Iris pigment epithelial cell (primary cell): Measurements from ENCODE around the gene ZNF281.

Experiments
- DNase-seq: peaks from one replicate; pipeline ENCODE4 v3.0.0-alpha.2; 2011; ENCODE audit warnings: low read depth

Gene ZNF281

GRCh38 chr1:200409761-200410565 lies at the start of gene ZNF281:
TSS of gene ZNF281 (minus strand) at chr1:200410036. CDS start at chr1:200409705, 331 bp downstream.
- peak; percentile 92 for DNase-seq

DNA sequence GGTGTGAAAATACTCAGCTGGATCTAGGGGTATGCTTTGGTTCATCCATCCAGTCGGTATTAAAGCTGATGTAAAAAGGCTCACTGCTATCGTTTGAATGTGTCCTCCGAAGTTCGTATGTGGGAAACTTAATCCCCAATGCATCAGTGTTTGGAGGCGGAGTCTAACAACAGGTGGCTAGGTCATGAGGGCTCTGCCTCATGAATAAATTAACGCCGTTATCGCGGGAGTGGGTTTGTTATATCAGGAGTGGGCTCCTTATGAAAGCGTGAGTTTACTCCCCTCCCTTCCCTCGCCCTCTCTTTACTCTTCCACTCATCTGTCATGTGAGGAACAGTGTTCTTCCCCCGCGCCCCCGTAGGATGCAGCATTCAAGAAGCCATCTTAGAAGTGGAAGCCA lies 48.9 kb upstream of the ZNF281 start:
- no peak for DNase-seq

DNA sequence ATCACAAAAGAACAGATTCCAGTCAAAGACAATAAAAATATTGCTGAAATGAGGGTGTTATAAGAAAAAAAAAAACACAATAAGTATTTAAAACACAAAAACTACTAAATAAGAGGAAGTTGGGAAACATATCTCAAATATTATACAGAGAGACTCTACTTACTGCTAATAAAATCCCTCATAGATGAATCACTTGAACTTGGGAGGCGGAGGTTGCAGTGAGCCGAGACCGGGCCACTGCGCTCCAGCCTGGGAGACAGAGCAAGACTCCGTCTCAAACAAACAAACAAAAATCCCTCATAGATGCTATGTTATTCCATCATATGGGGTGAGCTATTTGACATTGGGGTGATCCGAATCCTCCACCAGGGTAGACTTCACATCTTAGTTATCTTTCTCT lies 48.0 kb upstream of the ZNF281 start:
- DNase-seq, result peak; percentile 59

GRCh38 chr1:200454425-200454824 lies 44.6 kb upstream of the ZNF281 start:
- no peak for DNase-seq

DNA sequence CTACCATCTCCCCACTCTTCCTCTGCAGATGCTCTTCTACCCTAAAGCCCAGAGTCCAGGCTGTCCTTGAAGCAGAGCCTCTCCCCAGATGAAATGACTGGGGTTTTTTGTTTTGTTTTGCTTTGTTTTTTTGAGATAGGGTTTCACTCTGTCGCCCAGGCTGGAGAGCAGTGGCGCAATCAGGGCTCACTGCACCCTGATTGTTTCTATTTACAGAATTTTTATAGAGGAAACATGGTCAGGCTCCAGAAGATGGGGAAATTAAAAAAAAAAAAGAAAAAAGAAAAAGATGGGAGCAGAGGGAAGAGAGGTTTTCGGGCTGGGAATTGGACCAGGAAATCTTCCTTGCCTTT lies 43.7 kb upstream of the ZNF281 start:
- DNase-seq, result peak; percentile 42

DNA sequence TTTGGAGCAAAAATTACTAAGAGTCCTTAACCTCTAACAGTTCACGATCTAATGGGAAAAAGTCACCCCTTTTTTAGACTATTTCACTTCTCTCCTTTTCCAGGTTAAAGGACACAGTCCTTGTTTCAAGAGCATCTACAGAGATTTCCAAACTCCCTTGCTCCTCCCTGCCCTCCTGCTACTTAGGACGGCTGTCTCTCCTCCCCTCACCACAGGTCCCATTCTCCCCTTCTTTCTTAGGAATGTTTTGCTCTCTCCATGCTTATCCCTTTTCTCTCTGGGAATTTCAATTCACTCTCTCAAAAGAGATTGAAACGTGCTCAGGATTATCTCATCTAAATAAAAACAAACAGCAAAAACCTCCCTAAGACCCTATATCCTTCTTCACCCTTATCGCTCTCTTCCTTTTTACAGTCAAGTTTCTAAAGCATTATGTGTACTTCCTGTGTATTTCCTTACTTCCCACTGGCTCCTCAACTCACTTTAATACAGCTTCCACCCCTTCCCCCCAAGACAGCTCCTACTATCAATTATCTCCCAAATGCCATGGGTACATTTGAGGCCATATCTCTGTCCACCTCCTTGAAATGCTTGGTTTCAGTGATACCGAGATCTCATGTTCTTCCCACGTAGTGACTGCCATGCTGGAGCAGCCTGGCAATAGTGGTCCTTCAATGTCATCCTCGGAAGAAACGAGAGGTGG lies 43.2 kb upstream of the ZNF281 start:
- no peak for DNase-seq

DNA sequence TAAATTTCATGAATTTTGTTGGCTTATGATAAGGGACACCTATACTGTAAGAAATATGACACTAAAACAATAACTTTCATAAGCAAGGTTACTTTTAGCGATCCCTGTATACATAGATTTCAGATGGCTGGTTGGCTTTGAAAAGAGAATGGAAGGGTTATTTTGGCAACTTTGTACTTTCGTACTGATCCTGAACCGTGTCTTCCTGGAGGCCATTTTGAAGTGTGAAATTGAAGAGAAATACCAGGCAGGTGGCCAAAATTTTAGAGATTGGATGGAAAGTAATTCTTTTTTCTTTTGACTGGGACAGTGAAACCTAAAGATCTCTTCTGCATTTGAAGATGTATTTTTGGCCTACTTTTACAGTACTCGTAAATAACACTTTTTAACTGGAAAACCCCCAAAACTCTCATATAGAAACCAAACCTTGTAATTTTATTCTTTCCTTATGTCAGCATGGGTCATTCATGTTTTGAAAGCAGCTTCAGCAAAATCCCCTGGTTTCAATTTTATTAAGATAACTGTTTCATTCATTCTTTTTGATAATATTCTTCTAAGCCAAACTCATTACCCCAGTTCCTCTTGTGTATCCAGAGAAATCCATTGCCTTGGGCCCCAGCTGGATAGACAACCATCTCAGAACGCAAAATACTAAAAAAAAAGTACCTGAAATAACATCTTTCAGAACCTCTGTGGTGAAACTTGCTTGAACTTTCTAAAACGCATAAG lies 38.4 kb upstream of the ZNF281 start:
- DNase-seq, result no peak

DNA sequence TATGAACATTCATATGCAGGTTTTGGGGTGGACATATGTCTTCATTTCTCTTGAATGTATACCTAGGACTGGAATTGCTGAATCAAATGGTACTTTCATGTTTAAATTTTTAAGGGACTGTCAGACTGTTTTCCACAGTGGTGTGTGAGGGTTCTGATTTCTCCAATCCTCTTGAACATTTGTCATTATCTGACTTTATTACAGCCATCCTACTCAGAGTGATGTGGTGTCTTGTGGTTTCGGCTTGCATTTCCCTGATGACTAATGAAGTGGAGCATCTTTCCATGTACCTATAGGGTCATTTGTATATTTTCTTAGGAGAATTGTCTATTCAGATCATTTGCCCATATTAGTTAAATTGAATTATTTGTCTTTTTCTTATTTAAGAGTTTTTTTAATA lies 35.4 kb upstream of the ZNF281 start:
- peak; percentile 68 for DNase-seq

- no peak for DNase-seq
Measured at GRCh38 chr1:200444478-200444877, 34.6 kb upstream of the ZNF281 start.

DNA sequence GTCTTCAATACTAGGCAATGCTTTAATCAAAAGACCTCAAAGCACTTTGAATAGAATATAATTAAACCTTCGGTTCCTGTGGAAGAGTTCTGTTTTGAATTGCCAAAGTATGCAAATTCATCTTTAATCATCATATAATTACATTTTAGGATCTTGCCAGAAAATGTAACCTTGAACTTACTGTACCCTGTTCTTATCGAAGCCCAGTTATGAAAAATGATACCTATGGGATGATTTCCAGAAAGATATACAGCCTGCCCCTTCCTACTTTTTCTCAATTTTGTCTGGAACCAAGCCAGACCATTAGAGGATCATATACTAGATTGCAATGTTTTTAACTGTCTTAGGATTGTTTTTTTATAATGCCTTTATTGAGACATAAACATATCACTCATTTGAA lies 34.0 kb upstream of the ZNF281 start:
- DNase-seq, result no peak

GRCh38 chr1:200442537-200443156 lies 32.8 kb upstream of the ZNF281 start:
- no peak for DNase-seq

- no peak for DNase-seq
Measured at GRCh38 chr1:200442023-200442422, 32.2 kb upstream of the ZNF281 start.

- peak; percentile 70 for DNase-seq
Measured at GRCh38 chr1:200438911-200439310, 29.1 kb upstream of the ZNF281 start.

GRCh38 chr1:200438413-200438812 lies 28.6 kb upstream of the ZNF281 start:
- DNase-seq, result peak; percentile 51

DNA sequence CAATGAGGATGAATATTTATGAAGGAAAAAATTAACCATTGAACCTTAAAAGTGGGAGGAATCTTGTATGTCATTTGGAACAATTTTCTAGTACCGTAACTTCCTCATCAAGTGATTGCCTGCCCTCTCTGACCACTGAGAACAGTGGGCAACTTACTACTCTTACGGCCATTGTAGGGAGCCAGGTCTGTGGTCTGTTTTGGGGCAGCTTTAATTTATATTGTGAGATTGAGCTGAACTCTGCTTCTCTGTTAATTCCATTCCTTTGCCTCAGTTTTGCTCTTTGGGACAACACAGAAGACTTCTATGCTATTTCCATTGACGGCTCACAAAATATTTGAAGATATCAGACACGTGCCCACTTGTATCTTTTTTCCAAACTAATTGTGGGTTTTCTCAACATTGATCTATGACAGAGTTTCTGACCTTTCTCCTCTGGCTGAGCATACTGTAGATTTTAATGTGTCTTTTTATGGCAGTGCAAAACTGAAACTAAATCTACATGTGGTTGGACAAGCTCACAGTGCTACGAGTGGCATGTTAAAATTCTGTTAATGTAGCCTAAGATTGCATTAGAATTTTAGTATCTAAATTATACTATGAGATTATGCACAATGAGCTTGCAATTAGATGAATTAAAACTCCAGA lies 27.8 kb upstream of the ZNF281 start:
- peak; percentile 33 for DNase-seq

DNA sequence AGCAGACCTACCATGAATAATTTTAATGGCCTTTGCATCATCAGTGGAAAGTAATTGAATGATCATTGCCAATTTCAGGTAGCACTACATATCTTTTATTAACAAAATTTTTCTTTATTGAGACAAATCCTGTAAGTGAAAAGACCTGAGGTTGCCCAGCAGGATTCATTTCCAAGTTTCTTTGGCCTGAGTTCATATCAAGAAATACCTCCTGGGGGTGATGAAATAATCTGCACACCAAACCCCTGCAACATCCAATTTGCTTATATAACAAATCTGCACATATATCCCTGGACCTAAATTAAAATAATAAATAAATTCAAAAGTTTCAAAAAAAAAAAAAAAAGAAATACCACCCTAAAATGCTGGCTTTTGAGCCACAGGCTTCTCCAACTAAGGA lies 27.3 kb upstream of the ZNF281 start:
- DNase-seq, result no peak

GRCh38 chr1:200436436-200436835 lies 26.6 kb upstream of the ZNF281 start:
- no peak for DNase-seq

GRCh38 chr1:200435200-200435780 lies 25.5 kb upstream of the ZNF281 start:
- no peak for DNase-seq

DNA sequence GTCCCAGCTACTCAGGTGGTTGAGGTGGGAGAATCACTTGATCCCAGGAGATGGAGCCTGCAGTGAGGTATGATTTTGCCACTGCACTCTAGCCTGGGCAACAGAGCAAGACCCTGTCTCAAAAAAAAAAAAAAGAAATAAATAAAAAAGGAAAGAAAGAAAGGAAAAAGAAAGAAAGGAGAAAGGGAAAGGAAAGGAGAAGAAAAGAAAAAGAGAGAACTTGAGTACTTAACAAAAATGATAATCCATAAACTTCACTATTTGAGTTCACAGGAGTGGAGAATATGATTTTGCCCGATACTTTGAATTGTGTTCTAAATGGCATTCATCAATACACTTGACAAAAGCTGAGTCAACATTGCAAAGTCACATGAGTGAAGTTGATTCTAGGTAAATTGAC lies 23.8 kb upstream of the ZNF281 start:
- no peak for DNase-seq

GRCh38 chr1:200432586-200432985 lies 22.8 kb upstream of the ZNF281 start:
- peak; percentile 27 for DNase-seq

GRCh38 chr1:200429221-200429751 lies 19.4 kb upstream of the ZNF281 start:
- peak; percentile 75 for DNase-seq
